ENCODE measurements around the gene ENHO.

DNA sequence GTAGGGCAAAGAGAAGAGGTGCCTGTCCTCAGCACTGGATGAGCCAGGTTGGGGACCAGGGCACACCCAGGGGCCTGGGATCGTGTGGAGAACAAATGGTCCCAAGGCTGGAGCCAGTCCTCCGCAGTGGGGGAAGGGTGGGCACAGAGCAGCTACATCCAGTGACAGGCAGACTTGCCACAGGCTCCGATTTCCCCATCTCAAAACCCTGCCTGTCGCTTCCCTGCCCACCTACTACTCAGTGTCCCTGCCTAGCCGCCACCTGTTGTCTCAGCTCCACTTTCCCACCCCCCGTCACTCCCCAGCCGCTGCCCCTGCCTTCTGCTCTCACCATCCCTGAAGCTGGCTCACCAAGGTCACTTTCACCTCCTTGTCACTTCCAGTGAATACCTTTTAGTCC is 13.9 kb upstream of the ENHO start:
- TF ChIP-seq, protein P1, sequence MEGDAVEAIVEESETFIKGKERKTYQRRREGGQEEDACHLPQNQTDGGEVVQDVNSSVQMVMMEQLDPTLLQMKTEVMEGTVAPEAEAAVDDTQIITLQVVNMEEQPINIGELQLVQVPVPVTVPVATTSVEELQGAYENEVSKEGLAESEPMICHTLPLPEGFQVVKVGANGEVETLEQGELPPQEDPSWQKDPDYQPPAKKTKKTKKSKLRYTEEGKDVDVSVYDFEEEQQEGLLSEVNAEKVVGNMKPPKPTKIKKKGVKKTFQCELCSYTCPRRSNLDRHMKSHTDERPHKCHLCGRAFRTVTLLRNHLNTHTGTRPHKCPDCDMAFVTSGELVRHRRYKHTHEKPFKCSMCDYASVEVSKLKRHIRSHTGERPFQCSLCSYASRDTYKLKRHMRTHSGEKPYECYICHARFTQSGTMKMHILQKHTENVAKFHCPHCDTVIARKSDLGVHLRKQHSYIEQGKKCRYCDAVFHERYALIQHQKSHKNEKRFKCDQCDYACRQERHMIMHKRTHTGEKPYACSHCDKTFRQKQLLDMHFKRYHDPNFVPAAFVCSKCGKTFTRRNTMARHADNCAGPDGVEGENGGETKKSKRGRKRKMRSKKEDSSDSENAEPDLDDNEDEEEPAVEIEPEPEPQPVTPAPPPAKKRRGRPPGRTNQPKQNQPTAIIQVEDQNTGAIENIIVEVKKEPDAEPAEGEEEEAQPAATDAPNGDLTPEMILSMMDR (IDR thresholded peaks at IDR 0.05 in 8 of 11, conservative IDR thresholded peaks at IDR 0.05 in 3 of 11): no peak
- TF ChIP-seq POLR2A (IDR thresholded peaks at IDR 0.05): no peak
